GM19455 (cell line): ENCODE results near the gene TNF.

Source experiments
- ATAC-seq: cut with Tn5 transposase; IDR thresholded peaks from one replicate; pipeline ENCODE4 v1.9.1; 2021; ENCODE audit not compliant: unreplicated experiment

TNF gene

GRCh38 chr6:31622684-31623091 is 47.3 kb downstream of the TNF start:
- no peak for ATAC-seq

DNA sequence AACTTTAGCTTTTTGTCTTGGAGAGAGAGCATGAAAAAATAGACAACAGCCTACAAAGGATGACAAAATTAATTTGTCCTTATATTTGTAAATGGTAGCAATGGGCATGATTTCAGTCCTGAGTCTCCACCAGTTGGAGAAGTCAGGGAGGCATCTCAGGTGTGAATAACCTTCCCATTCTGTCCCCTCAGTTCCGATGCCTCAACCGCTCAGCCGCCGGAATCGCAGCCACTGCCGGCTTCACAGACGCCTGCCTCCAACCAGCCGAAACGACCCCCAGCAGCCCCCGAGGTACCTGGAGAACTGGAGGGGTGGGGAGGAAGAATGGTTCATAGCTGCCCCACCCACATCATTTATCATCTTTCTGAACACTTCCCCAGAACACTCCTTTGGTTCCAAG is 48.7 kb downstream of the TNF start:
- no peak for ATAC-seq

DNA sequence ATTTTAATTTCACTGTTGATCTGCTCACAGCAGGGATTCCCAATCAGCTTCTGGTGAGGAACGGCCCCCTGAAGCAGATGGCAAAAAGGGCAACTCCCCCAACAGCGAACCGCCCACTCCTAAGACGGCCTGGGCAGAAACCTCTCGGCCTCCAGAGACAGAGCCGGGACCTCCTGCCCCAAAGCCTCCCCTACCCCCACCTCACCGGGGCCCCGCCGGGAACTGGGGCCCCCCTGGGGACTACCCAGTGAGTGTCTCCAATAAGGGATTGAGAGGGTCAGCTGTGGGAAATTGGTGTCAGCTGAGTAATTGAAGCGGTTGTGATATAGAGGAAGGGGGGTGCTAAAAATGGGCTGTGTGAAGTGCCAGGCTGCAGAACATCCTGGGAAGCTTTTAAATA is 51.6 kb downstream of the TNF start:
- no peak for ATAC-seq

DNA sequence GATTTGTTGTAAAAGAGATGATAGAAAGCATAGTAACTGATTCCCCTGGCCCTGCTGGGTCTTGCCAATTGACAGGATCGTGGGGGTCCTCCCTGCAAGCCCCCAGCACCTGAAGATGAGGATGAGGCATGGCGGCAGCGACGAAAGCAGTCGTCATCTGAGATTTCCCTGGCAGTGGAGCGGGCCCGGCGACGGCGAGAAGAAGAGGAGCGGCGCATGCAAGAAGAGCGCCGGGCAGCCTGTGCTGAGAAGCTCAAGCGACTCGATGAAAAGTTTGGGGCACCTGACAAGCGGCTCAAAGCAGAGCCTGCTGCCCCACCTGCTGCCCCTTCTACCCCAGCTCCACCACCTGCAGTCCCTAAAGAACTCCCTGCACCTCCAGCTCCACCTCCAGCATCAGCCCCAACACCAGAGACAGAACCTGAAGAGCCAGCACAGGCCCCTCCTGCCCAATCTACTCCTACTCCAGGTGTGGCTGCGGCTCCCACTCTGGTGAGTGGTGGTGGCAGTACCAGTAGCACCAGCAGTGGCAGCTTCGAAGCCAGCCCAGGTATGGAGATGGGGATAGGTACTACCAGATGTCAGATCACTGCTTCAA is 52.4 kb downstream of the TNF start:
- ATAC-seq, result no peak
